Limb (tissue), 2 donors: ENCODE results near the gene FHIT.

ENCODE experiments used
- DNase-seq, 2 donors: peaks; one replicate each; pipeline ENCODE4 v3.0.0-alpha.2; 2016; ENCODE audit errors: extremely low spot score in 2 of 2

The FHIT gene

DNA sequence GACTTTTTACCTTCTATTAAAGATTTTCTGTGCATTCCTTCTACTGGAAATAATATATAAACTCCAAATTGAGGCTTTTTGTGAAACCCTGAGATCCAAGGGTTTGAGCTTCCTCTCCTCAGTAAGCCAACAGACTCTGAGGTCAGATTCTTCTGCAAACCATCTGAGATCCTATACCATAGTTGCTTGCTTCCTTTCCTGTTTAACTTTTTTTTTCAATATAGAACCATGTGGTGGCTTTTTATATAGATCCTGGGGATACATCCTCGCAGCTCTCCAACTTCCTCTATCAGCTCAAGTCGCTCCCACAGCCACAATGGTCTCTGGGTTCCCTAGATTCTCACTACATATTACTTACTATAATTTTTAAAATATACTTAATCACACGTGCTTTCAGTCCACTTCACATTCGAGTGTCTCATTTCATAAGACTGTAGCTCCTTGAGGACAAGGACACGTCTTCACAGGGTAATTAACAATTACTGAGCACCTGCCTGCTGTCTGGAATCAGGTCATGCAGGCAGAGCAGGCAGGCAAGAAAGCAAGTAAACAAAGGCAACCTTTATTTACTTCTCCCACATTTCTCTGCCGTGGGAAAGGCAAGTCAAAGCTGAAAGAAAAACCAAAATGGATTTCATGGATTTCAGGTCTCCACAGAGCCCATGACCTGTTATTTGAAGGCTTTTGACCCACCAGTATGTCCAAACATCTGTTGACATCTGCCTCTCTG is 941.5 kb downstream of the FHIT start:
- no peak for DNase-seq

DNA sequence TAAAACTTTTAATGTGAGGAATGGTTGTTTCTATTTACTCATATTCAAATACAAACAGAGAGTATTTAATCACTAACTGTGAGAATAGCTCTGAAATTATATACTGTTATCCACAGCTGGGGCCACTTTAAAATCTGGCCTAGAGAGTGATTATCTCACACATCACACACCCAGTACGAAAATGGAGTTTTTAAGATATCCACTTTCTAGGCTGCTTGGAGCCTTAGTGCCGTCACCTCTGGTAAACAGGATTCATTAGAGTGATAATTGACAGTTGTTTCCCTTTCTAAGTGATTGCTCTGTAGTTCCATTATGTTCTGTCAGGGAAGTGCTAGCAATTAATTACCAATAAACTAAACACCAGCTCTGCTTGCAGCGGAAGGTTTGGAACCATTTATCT is 942.4 kb downstream of the FHIT start:
- no peak for DNase-seq

DNA sequence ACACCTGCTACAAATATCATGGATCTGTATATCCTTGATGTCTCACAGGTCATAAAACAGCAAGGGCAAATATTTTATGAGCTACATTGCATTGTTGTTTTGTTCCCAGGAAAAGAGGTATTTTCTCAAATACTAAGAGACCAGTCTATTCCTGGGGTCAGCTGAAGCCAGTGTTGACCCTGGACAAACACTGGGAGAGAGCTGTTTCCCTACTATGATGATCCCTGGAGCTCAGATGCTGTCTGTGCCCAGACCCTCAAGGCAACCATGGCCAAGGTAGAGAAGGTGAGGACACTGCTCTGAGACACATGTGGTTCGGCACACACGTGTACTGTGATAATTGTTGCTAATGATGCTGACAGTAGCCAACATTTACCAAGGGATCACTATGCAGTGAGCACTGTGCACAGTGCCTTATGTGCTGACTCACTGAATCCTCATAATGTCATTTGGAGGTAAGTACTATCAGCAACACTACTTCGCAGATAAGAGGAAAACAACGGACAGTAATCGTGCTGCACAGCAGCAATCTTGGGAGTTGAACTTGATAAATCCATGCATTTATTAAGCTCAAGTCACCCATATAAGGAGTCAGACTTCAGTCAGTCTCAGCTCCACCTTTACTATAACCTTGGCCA is 943.6 kb downstream of the FHIT start:
- no peak for DNase-seq

DNA sequence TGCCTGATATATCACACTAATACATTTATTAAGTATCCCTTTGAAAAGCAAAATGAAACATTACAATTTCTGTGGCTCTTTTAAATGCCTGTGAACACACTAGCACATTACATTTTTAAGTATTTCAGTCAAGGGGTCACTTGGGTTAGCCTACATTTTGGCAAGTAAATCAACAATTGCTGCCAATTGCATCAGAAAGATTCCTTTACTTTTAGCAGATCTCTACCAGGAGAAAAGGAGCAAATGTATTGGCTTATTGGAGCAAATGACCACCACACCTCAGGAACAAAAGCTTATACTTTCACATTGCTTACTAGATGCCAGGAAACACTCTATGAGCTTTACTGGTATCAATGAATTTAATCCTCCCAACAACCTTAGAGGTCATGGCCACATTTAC is 947.1 kb downstream of the FHIT start:
- DNase-seq, result no peak

DNA sequence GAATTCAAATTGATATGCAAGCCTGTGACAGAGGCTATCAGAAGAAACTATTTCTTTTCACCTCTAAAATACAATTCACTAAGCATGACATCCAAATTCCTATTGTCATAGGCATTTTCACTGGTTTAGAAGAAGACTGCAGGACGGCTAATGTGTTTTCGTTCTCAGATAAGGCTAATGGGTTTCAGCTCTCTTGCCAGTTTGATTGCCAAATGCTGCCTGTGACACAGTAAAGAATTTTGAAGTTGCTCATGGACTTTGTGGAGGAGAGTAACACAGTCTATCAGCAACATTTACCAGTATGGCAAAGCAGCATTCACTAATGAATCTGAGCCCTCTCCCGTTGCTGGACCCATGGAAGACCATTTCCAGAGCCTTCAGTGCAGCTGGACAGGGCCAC is 948.1 kb downstream of the FHIT start:
- DNase-seq, result no peak

DNA sequence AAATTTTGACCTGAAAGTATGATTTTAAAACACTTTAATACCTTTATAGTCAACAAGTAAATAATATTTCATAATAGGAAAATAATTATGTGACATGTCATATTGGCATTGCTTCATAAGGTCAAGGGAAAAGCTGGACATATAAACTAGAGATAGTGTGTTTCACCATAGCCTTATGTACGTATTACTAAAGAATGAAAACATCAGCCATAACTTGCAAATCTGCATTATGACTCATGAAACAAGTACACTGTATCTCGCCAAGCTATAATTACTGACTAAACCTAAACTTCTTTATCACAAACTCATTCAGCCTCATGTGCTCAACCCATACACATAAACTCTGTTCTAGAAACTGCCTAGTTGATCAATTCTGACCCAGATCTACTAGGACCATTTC is 950.1 kb downstream of the FHIT start:
- DNase-seq, result no peak

DNA sequence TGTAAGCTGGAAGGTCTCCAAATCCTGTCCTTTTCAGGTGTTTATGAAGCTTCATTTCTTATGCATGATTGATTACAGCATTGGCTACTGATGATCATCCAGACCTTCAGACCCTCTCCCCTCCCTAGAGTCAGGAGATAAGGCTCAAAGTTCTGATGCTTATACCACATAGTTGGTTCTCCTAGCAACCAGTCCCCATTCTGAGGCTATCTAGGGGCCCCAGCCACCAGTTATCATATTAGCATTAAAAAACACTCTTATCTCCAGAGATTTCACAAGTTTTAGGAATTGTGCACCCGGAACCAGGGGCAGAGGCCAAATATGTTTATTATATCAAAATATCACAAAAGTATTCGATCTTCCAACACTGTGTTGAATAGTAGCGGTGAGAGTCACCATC is 953.1 kb downstream of the FHIT start:
- DNase-seq, result no peak

DNA sequence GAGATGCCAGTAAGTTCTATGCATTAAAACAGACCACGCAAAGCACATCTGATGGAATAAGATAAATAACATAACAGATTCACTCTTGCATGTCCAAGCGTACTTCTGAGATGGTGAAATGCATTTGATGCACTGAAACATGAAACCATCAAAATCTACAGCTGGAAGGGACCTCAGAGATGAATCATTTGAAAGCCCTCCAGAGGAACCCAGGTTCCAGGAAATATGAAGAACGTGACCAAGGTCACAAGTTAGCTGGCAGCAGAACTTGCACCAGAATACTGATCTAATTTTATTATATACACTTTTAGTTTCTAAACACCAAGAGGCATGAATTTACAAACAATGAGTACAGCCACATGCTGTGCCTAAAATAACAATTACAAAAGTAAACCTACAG is 957.1 kb downstream of the FHIT start:
- DNase-seq, result no peak

DNA sequence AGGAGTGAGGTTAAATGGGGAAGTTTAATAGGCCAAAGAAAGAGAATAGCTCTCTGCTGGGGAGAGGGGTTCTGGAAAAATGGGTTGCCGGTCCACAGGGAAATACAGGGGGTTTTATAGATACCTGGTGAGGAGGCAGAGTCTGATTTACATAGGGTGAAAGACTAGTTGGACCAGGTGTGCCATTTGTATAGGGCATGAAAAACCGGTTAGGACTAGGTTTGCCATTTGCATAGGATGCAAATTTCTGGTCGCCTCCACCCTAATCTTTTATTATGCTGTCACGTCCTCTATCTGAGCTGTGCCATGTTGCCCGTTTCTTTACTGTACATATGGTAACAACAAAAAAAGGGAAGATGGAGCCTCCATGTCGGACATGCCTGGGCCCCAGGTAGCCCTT is 960.1 kb downstream of the FHIT start:
- no peak for DNase-seq

DNA sequence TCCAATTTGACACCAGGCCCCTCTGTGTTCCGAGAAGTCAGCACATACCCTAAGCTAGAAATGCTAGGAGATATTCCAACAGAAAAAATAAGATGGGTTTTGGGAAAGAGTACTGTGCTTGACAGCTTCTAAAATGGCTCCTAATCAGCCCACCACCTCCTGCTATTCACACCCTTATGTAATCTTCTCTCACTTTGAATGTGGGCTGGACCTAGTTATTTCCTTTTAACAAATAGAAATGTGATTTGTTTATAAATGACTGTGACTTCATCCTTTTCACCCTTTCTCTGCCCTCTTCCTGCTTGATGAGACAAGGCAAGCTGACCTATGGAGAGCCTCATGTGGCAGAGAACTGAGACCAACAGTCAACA is 961.1 kb downstream of the FHIT start:
- DNase-seq, result no peak

DNA sequence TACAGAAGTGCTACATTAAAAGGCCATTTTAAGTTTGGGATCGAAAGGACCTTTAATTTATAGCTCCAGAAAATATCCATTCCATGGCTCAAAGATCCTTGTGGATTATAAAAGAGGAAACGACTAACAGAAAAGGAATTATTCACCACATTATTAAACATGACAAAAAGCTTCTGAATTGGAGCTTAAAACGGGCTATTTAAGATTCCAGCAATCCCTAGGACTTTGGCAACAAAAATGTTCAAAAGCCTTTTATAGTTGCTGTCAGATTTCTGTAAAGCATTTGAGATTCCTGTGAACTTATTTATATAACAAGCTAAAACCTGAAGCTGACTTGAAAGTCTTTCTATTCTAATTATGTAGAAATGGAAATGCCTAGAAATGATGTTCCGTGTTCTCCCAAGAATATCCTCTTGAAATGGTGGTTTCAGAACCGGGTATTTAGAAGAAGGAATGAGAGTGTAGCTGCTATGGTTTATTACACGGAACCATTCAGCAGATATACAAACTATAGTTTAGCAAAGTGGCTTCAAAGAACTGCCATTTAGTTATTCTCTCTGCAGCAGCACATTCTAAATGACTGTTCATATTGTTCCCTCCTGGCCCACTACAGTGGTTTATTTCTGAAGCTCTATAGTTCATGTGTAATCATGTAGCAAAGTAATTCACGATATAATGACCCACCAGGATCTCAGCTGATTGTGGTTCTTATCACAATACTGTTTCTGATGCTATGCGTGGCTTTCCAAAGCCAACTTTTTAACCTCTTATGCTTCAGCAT is 961.7 kb downstream of the FHIT start:
- no peak for DNase-seq

DNA sequence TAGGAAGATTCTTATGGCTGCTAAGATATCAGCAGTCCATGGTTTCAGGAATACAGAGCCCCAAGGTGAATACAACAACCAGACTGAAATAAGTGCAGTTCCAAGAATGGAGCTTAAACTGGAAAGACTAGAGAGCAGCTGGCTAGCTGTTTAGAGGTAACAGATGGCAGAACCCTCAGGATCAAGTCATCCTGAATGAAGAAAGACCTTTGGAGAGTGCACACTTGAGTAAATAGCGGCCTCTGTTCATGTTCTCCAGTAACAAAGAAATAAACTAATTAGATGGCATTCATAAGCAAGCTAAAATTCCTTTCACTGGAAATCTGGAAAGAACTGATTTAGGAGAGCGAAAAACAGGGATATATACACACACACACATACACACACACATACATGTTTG is 968.4 kb downstream of the FHIT start:
- no peak for DNase-seq

DNA sequence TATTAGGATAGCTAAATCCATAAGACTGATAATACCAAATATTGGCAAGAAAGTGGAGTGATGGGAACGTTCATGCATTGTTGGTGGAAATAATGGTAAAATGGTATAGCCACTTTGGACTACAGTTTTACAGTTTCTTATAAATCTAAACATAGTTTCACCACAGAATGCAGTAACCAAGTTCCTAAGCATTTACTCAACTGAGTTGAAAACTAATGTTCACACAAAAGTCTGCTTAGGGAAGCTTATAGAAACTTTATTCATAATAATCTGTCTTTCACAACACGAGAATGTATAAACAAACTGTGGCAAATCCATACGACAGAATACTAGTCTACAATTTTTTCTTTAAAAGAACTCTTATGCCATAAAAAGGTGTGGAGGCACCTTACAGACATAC is 969.3 kb downstream of the FHIT start:
- no peak for DNase-seq

DNA sequence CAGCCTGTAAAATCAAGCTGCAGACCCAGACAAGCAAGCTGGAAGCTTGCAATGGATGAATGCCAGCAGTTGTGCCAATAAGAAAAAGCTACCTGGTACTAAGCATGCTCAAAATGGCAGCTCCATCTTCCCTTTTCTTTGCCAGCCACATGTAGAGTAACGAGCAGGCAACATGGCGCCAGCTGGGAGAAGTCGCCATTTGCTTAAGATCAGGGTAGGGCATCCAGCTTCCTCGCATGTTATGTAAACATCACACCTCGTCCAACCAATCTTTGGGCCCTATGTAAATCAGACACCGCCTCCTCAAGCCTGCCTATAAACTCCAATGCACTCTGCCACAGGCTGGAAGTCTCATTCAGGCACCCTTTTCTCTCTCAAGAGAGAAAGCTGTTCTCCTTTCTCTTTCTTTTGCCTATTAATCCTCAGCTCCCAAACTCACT is 973.9 kb downstream of the FHIT start:
- no peak for DNase-seq

DNA sequence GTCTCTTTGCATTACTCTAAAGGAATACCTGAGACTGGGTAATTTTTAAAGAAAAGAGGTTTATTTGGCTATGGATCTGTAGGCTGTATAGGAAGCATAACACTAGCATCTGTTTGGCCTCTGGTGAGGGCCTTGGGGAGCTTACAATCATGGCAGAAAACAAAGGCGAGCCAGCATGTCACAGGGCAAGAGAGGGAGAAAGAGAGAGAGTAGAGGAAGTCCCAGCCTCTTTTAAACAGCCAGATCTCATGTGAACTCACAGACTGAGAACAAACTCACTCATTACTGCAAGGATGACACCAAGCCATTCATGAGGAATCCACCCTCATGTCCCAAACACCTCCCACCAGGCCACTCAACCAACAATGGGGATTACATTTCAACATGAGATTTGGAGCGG is 974.6 kb downstream of the FHIT start:
- no peak for DNase-seq

DNA sequence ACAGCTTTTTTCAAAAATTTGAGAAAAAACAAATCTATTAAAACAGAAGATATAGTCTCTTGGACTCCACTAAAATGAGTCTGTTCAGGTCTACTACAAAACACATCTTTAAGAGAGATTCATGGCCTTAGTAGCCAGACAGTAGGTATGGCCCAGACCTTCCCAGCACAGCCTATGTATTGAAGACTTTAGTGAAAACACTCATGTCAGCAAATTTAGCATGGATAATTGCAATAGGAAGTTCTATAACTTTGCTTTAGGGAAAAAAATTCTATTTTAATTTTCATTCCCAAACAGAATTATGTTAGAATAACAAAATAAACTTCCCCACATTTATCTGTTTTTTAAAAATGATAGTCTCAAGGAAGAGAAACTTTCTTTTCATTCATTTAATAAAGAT is 976.6 kb downstream of the FHIT start:
- DNase-seq, result no peak

DNA sequence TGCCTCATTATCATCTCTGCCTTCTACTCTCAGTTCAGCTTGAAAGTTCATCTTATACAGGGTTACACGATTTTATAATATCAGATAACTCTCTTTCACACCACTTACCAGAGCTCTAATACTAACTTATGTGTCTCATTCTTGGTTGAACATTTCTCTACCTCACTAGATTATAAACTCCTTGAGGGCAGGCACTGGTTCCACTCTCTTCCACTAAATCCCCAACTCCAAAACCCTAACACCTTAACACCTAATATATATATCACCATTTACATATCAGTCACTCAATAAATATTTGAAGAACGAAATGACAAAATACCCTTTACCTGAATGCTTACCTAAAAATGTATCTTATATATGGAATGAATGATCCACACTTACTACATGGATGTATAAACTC is 977.2 kb downstream of the FHIT start:
- DNase-seq, result no peak

DNA sequence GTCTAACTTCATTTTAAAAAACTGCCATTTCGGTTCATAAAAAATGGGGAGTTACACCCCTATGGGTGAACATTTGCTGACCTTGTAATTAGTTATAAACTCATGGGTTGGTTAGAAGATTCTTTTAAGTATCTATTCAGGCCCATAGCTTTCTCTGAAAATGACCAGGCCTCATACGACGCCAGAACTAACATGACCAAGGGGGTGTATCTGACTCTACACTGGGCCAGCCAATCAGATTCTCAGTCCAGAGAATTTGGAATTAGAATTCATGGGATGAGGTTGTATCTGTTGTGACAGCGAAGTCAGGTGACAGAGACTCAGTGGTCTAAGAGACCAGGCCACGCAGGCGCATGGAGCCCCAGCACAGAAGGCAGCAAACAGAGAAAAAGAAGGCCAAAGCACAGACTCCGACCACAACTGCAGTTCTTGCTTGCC is 981.4 kb downstream of the FHIT start:
- DNase-seq, result no peak

DNA sequence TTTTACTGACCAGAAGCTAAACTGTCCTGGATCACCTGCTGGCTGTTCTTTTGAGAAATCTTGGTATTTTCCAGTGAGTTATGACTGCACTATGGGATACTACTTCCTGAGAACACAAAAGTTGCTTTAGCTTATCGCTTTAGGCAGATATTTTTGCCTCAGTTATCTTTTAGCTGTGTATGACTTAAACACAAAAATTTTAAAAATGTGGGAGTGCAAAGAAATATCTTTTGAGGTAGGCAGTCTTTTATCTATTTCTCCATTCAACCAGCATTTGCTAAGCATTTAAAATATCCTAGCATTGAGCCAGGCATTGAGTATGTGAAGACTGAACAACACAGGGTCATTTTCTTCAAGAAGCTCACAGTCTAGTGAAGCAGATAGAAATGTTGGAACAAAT is 981.9 kb downstream of the FHIT start:
- DNase-seq, result no peak

DNA sequence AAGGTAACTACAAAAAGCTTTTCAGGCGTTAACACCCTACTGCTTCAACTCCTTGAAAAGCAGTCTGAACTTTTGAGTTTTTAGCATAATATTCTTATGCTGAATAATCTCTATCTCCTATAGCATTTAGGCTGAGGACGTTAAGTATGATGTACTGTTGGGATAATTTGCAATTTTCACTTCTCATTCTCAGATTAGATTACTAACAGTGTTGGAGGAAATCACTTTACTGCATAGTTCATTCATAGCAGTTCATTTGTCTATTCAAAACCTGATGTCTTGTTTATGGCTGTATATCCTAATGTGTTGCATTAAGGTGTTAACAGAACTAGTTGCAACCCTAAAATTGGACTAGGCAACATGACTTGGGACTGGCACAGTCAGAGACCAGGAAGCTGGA is 983.1 kb downstream of the FHIT start:
- no peak for DNase-seq

DNA sequence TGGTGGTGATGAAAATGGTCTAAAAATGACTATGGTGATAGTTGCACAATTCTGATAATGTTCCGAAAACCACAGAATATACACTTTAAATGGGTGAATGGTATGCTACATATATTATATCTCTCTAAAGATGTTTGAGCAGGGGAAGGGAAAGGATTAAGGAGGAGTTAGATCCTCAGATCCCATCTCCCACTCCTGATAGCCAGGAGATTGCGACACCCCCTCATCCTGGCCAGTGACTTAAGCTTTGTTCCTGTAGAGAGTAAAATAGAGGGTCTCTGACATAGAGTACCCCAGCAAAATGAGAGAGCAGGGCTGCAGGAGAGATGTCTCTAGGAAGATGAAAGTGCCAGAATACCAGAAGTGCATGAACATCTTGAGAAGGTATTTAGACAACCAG is 984.8 kb downstream of the FHIT start:
- no peak for DNase-seq

DNA sequence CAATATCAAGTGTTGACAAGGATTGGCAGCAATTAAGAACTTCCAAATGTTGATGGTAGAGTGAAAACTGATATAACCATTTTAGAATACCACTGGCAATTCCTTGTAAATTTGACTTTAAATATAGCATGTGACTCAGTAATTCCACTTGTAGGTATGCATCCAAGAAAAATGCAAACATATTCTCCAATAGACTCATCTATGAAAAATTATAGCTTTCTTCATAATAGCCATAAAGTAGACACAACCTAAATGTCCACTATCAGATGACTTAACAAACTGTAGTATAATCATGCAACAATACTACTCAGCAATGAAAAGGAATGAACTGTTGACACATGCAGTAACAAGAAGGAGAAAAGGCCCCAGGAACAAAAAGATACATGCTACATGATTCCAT is 988.1 kb downstream of the FHIT start:
- DNase-seq, result no peak

DNA sequence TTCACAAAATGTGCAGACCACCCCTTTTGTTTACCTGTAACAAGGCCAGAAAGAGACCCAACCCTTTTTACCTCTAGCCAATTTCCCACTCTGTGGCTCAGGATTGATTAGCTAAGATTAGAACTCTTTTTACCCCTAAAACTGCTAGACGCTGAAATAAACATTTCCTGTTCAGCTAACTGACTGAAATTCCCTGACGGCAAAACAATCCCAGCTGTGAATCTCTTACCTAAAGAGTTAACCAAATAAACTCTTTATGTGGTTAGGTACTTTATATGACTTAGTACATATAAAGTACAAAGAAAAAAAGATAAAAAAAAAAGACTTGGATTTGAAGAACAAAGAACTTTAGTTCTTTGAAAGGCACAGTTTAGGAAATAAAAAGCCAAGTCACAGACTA is 988.7 kb downstream of the FHIT start:
- DNase-seq, result no peak
